Activated CD4-positive, alpha-beta T cell treated with anti-CD3 and anti-CD28 coated beads, Interleukin-2, amount 50 U/mL, for 16 hours (primary cell): ENCODE results near the gene NAP1L1.
A peak's percentile ranks its signal among the peaks of the same experiment; 100 is the strongest.

Experiments
- DNase-seq: peaks from one replicate; pipeline ENCODE4 v3.0.0-alpha.2; 2020

Gene NAP1L1

GRCh38 chr12:76083904-76084862 is at the start of gene NAP1L1:
NAP1L1 (minus strand) TSS chr12:76084685; CDS start chr12:76074219, 10,466 bp downstream.
- DNase-seq = peak; percentile 98

DNA sequence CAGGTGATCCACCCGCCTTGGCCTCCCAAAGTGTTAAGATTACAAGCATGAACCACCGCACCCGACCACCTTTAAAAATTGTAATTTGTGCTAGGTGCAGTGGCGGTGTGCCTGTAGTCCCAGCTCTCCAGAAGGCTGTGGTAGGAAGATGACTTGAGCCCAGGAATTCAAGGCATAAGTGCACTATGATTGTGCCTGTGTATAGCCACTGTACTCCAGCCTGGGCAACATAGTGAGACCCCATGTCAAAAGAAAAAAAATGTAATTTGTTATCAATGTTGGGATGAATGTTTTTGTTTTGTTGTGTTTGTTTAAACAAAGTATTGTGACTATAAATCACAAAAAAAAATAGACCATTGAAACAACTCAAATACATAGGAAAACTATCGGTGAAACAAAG is 43.1 kb upstream of the NAP1L1 start:
- DNase-seq = no peak

GRCh38 chr12:76124456-76124855 is 40.0 kb upstream of the NAP1L1 start:
- DNase-seq = no peak

GRCh38 chr12:76123259-76124212 is 39.1 kb upstream of the NAP1L1 start:
- DNase-seq = no peak

- DNase-seq = no peak
These were observed 35.4 kb upstream of the NAP1L1 start for GRCh38 chr12:76119887-76120286.

GRCh38 chr12:76117751-76118150 is 33.3 kb upstream of the NAP1L1 start:
- DNase-seq = no peak

DNA sequence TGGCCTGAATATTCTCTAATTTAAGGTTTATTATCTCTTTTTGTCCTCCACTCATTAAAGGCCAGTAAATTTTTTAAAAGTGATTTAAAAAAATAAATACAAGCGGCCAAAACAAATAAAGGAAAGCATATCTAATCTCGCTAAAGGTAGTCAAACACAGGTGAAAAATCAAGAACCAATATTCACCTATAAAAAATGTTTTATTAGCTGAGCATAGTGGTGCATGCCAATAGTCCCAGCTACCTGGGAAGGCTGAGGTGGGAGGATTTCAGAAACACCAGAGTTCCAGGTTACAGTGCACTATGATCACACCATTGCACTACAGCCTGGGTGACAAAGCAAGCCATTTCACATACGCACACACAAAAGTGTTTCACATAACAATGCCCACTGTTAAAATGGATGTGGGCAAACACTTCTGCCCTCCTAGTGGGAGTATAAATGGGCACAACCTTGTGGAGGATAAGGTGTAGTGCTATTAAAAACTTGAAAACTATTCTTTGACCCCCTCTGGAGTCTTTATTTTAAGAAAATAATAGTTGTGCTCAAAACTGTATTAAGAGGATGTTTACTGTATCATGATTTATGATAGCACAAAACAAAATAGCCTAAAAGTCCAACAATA is 32.7 kb upstream of the NAP1L1 start:
- no peak for DNase-seq

GRCh38 chr12:76113800-76114757 is 29.6 kb upstream of the NAP1L1 start:
- no peak for DNase-seq

DNA sequence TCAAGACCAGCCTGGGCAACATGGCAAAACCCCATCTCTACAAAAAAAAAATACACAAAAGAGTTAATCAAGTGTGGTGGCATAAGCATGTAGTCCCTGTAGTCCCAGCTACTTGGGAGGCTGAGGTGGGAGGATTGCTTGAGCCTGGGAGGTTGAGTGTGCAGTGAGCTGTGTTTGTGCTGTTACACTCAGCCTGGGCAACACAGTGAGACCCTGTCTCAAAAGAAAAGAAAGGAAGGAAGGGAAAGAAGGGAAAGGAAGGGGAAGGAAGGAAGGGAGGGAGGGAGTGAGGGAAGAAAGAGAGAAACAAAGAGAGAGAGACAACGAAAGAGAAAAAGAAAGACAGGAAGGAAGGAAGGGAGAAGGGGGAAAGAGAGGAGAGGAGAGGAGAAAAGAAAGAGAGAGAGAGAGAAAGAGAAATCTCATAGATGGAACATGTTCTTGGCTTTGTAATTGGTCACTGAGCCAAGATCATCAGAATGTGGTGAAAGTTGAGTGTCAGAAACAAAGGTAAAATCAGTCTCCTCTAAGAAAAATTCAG is 26.8 kb upstream of the NAP1L1 start:
- no peak for DNase-seq

GRCh38 chr12:76109879-76110278 is 25.4 kb upstream of the NAP1L1 start:
- no peak for DNase-seq

GRCh38 chr12:76108356-76108755 is 23.9 kb upstream of the NAP1L1 start:
- no peak for DNase-seq

GRCh38 chr12:76106631-76107030 is 22.1 kb upstream of the NAP1L1 start:
- DNase-seq = no peak

DNA sequence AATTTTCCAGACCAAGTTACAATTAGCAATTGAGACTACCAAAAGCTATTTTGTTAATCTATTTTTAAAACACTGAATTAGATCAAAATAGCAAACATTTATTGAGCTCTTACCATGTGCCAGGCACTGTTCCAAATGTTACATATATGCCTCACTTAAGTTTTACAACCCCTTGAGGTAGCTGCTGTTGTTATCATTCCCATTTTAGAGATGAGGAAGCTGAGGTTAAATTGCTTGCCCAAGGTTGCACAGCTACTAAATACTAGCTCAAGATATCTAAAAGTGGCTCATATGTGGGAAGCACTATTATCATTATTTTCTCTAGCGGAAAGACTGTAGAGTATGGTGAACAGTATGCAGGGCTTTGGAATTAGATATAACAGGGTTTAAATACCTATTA is 19.5 kb upstream of the NAP1L1 start:
- DNase-seq = no peak

- no peak for DNase-seq
These were observed 17.4 kb upstream of the NAP1L1 start for GRCh38 chr12:76101739-76102385.

- no peak for DNase-seq
These were observed 11.7 kb upstream of the NAP1L1 start for GRCh38 chr12:76096079-76096646.

DNA sequence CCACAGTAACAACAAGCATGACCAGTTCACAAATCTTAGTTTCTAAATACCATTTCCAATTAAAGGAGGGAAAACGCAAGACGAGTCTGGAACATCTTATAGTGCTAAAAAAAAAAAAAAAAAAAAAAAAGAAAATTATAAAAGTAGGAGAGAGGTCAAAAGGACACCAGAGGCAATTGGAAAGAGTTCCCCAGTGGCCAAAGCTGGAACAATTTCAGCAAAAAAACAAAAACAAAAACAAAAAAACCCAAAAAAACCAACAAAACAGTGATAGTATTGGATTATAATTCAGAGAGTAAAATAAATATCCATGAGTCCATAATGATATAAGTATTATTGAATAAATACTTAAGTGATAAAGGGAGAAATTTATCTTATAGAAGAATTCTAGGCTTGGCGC is 10.3 kb upstream of the NAP1L1 start:
- no peak for DNase-seq

DNA sequence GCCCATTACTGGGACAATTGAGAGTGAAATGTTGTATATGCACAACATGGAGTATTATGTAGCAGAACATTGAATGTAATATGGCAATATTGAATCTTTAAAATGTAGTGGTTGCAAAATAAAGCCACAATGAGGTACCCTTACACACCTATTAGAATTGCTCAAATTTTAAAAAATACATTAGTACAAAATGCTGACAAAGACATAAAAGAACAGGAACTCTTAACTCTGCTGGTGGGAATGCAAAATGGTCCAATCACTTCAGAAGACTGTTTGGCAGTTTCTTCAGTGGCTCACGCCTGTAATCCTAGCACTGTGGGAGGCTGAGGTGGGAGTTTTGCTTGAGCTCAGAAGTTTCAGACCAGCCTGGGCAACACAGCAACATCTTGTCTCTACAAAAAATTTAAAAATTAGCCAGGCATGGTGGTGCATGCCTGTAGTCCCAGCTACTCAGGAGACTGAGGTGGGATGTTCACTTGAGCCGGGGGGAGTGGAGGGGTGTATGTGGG is 6.8 kb upstream of the NAP1L1 start:
- no peak for DNase-seq

DNA sequence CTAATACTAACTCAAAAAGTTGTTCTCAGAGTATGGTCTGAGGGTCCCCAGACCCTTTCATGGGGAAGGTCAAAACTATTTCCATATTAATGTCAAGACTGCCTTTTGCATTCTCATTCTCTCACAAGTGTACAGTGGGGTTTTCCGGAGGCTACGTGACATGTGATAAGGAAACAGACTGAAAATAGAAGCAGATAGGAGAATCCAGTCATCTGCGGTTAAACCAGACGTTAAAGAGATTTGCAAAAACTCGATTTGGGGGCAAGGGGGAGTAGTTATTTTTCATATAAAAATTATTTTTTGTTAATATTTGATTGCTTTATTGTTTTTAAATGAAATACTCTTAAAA is 1.0 kb upstream of the NAP1L1 start:
- peak; percentile 75 for DNase-seq

DNA sequence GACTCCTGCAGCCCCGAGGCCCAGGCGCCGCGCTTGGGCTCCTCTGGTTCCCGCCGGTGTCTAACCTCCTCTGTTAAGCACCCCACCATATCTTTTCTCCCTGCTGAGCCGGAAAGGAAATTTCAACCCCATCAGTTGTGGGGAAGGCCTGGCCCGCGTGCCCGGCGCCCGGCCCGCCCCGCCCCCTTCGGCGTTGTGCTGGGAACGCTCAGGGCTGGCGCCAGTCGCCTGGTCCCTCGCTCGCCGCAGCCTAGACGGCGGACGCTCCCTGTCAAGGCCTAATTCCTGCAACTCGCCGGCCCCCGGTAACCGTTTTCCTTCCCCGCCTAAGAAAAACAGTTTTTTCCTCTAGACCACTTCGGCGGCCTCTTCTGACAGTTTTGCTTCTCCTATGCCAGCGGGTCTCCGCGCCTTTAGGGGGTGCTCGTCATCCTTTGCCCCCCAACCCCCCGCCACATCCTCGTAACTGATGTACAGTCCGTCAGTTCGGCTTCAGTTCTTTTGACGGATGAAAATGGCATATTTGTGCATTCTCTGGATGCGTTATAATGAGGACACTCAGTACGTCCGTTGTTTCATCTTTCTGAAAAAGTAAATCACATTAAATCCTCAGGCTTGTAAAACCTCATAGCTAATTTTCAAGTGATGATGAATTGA is 506 bp upstream of the NAP1L1 start:
- no peak for DNase-seq
